GM23338 (cell line): ENCODE measurements around the gene SLC2A13.

ENCODE experiments used
- CTCF ChIP-seq, 2 experiments: fragments of 200-600 bp in 1 of 2; sonication (generic) in 1 of 2; conservative IDR thresholded peaks; 2 replicates each; pipeline versions ENCODE4 v1.5.1 to v1.6.1; 2016 to 2017; ENCODE audit warnings: antibody characterized with exemption in 2 of 2, low read depth in 2 of 2, mild to moderate bottlenecking in 2 of 2, moderate library complexity in 1 of 2
- ETS1 ChIP-seq: IDR thresholded peaks from 2 replicates; pipeline ENCODE4 v1.6.1; 2016; ENCODE audit warnings: antibody characterized with exemption
- EZH2 ChIP-seq: fragments of 200-600 bp; sonication (generic); IDR thresholded peaks from one replicate; pipeline ENCODE4 v1.8.0; 2017; ENCODE audit warnings: antibody characterized with exemption, mild to moderate bottlenecking, low read depth; ENCODE audit not compliant: unreplicated experiment
- JUNB ChIP-seq: IDR thresholded peaks from one replicate; pipeline ENCODE4 v1.6.1; 2016; ENCODE audit warnings: antibody characterized with exemption; ENCODE audit not compliant: unreplicated experiment
- NANOG ChIP-seq: IDR thresholded peaks from 2 replicates; pipeline ENCODE4 v1.6.1; 2016; ENCODE audit warnings: antibody characterized with exemption, borderline replicate concordance
- POLR2AphosphoS5 ChIP-seq: IDR thresholded peaks from 2 replicates; pipeline ENCODE4 v1.6.1; 2016; ENCODE audit warnings: antibody characterized with exemption, low read depth
- ZNF331 ChIP-seq: fragments of 250-450 bp; sonication (Bioruptor Pico); IDR thresholded peaks from 2 replicates; pipeline ENCODE4 v1.5.0; 2020; ENCODE audit warnings: low read depth, mild to moderate bottlenecking, moderate library complexity

GRCh38 chr12:40142001-40142744, 36.3 kb upstream of the SLC2A13 start:
- no peak for TF ChIP-seq POLR2AphosphoS5
- no peak for TF ChIP-seq CTCF (conservative IDR thresholded peaks at IDR 0.05; ENCODE audit: low read depth in 2 of 2)
- no peak for TF ChIP-seq NANOG
- TF ChIP-seq ETS1: no peak
- TF ChIP-seq JUNB: no peak
- TF ChIP-seq ZNF331: no peak
- no peak for TF ChIP-seq EZH2
